Melanocyte of skin (primary cell): ENCODE results near the gene PCDH11Y. TPM values are rescaled to one million over a fixed set of nuclear protein-coding genes. Genes with fewer than 3 reads are reported as not detected.

Experiments
- small RNA-seq, 2 donors: library from RNA; depleted of rRNA; stranded (forward); fragments of <200 nt; gene quantifications; one replicate each; pipeline ENCODE3, GENCODE V24; 2012
- total RNA-seq, 2 donors: library from RNA; depleted of rRNA; stranded (reverse); fragments of >200 nt; gene quantifications; 2 replicates each; pipeline ENCODE4 v1.2.3, GENCODE V29; 2012

PCDH11Y gene, protein sequence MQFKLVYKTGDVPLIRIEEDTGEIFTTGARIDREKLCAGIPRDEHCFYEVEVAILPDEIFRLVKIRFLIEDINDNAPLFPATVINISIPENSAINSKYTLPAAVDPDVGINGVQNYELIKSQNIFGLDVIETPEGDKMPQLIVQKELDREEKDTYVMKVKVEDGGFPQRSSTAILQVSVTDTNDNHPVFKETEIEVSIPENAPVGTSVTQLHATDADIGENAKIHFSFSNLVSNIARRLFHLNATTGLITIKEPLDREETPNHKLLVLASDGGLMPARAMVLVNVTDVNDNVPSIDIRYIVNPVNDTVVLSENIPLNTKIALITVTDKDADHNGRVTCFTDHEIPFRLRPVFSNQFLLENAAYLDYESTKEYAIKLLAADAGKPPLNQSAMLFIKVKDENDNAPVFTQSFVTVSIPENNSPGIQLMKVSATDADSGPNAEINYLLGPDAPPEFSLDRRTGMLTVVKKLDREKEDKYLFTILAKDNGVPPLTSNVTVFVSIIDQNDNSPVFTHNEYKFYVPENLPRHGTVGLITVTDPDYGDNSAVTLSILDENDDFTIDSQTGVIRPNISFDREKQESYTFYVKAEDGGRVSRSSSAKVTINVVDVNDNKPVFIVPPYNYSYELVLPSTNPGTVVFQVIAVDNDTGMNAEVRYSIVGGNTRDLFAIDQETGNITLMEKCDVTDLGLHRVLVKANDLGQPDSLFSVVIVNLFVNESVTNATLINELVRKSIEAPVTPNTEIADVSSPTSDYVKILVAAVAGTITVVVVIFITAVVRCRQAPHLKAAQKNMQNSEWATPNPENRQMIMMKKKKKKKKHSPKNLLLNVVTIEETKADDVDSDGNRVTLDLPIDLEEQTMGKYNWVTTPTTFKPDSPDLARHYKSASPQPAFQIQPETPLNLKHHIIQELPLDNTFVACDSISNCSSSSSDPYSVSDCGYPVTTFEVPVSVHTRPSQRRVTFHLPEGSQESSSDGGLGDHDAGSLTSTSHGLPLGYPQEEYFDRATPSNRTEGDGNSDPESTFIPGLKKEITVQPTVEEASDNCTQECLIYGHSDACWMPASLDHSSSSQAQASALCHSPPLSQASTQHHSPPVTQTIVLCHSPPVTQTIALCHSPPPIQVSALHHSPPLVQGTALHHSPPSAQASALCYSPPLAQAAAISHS (N-terminal part only)
- total RNA-seq: not detected

DNA sequence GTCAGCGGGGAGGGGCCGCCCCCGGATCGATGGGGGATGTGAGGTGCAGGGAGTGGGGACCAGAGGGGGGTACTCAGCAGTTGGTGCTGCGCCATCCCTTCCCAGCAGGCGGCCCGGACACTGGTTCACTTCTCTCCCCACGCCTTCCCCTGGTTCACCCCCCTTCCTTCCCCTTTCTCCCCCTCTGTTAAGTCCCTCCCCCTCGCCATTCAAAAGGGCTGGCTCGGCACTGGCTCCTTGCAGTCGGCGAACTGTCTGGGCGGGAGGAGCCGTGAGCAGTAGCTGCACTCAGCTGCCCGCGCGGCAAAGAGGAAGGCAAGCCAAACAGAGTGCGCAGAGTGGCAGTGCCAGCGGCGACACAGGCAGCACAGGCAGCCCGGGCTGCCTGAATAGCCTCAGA lies at the start of gene PCDH11Y:
Gene PCDH11Y (plus strand): TSS at position 240 of the 400 bp plus-strand sequence. CDS start 56,804 bp downstream, outside the sequence.

Small RNAs within 50 kb of the gene (small RNA-seq; reads per million reads assigned to genes)
- gene RNU2-57P: 0 to 0.06 reads per million in 2 donors
- gene SNX3P1Y: 0 reads per million in 2 donors
